GM10847 (cell line): ENCODE results near the gene ORM1.

Source experiments
- POLR2A ChIP-seq: IDR thresholded peaks from 2 replicates; pipeline ENCODE4 v1.6.1; 2011; ENCODE audit not compliant: insufficient read length; ENCODE audit errors: extremely low read depth

ORM1 gene

DNA sequence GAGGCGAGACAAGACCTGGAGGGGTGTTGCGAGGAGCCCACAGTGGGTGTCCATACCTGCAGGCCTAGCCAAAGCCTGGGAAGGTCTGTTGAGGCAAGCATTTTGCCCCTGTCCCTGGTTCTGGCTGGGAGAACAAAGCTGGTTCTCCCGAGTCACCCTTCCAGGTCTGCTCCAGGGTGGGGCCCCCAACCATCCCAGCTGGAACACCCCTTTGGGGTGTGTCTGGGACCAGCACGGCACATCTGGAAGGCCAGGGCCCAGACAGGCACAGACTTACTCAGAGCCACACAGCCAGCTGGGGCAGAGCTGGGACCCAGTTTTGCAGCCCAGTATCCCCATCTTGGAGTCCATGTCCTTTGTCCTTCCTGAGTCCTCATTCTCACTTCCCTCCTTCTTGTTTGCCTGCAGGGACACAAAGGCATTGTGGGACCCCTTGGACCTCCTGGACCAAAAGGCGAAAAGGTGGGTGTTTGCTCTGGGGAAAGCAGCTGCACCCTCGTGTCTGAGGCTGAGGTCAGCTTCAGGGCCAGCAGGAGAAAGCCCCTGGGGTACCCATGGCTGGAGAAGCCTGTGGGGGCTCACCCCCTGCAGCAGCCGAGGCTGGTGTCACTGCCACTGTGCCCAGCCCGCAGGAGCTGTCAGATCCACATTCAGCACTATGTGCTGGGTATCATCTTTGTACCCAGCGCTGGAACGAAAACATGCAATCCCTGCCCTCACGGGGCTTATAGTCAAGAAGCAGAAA is 38.4 kb upstream of the ORM1 start:
- TF ChIP-seq POLR2A = no peak

DNA sequence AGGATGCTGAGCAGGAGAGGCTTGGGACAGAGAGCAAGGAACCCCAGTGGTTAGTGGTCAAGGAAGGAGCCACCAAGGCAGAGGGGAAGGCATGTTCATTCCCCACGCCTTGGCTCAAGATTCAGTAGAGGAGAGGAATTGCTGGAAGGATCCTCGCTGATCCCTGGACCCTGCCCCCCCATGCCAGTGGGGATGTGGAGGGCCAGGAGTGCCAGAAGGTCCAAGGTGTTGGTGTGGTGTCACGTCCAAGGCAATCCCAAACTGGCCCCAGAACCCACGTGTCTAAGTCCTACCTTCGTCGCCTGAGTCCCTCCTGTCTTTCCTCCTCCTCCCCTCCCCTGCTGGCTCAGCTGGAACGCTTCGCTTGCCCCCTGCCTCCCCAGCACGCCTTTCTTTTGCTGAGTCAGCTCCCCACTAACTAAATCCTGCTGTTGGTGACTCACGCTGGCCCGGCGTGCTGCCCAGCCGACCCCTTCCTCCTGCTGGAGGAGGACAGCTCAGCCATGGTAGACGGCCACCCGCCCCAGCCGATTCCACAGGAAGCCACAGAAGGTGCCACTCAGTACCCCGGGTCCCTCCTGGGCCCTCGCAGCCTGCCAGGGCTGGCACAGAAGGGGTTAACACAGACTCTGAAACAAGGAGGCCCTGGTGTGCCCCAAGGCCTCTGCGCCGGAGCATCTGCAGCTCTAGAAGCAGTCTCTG is 37.6 kb upstream of the ORM1 start:
- no peak for TF ChIP-seq POLR2A

DNA sequence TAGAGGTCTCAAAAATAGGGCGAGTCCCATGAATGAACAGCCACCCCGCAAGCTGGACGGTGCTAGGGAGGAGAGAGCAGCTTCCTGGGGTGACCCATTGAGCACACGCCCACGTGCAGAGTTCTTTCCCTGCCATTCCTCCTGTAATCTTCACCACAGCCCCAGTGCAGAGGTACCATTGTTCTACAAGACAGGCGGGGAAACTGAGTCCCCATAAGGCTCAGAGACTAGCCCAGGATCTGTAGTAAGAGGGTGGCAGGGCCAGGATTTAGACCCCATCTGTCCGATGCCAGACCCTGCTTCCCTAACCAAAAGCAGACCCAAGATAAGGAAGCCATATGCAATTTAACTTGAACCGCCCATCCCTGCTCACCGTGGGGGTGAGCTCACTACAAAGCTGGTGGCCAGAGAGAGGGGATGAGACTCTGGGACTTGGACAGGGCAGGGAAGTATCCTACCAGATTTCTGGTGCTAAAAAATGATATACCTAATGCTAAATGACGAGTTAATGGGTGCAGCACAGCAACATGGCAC is 36.7 kb upstream of the ORM1 start:
- TF ChIP-seq POLR2A = no peak

DNA sequence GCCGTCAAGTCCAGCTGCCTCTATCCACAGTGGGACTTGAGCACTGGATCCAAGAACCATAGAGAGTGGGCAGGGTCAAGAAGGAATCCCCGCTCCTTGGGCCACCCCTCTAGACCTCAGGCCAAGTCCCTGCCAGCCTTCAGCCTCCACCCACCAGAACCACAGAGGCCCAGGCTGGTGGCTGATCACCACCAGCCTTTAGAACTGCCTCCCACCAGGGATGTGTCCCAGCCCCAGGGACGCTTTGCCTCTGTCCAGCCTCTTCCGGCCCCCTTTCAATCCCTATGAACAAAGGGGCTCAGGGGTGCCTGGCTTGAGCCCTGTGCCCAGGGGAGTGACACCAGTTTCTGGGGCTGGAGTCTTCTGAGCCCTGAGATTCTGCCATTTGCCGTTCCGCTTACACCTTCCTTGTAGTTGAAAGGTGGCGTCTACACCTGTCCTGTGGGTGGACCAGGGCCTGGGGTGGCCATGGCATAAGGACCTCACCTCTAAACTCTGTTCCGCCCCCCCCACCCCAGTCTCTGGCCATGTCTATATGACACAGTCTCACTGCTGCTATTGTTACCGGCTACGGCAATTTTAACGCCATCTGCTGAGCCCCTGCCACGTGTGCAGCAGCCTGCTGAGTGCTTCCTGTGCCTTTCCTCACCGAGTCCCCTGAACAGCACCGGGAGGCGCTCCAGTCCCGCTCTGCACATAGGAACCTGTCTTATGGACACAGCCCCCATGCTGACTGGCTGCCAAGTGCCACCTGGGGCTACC is 35.7 kb upstream of the ORM1 start:
- TF ChIP-seq POLR2A = no peak

DNA sequence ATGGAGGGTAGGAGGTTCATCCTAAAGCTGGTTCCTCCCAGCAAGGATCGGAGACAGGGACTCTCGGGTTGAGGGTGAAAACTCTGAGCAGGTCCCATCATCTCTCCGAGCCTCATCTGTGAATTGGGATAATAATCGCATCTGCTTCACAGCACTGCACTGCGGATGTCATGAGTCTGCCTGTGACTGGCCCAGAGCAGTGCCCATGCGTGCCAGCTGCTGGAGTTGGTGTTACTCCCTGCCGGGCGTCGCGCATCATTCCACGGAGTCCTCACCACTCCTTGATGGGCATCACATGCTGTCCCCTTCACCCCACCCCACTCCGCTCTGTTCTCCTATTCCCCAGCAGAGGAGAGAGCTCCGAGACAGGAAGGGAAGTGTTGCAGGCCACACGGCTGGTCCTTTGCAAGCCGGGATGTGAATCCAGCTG is 35.1 kb upstream of the ORM1 start:
- TF ChIP-seq POLR2A = no peak

DNA sequence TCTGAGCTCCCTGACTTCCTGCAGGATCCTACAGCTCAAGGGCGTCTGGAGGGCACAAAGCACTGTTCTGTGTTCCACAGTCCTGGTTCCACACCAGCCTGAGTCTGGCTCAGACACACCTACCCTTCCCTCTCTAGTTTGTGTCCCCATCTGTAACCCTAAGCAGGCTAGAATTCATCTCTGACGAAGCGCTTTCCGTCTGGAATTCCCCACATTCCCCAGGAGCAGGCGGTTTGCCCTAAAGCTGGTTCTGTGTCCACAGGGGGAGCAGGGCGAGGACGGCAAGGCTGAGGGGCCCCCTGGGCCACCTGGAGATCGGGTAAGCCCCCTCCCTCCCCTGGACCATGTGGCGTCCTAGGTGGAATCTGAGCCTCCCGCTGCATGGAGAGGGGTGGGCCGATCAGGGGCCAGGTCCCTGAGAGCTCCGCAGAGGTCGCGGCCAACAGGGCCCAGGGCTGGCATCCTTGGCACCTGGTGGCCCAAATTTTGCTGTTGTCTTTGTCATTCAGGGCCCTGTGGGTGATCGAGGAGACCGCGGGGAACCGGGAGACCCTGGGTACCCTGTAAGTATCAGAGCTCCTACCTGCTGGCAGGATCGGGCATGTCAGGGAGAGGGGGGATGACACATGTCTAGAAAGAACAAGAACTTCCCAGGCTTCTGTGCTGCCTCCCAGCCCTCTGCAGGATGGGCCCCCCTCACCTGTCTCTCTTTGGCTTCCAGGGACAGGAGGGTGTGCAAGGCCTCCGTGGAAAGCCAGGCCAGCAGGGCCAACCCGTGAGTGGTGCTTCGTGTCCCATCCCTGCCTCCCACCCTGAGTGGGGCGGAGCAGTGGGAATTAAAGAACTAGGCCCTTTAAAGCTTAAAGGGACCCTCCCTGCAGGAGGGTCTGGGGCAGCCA is 34.5 kb upstream of the ORM1 start:
- no peak for TF ChIP-seq POLR2A

DNA sequence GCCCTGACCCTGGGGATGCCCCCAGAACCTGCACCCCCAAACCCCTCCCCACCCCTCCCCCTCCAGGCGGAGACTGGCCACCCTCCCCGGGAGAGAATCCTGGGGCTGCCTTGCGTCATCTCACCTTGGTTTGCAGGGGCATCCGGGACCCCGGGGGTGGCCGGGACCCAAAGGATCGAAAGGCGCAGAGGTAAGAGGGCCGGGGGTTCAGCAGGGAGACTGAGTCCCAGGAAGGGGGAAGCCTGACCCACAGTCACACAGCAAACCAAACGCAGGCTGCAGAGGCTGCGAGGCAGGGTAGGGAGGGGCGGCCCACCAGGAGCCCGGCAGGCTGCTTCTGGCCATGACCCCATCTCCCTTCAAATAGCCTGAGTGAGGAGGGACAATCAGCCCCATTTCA is 33.8 kb upstream of the ORM1 start:
- TF ChIP-seq POLR2A = no peak

DNA sequence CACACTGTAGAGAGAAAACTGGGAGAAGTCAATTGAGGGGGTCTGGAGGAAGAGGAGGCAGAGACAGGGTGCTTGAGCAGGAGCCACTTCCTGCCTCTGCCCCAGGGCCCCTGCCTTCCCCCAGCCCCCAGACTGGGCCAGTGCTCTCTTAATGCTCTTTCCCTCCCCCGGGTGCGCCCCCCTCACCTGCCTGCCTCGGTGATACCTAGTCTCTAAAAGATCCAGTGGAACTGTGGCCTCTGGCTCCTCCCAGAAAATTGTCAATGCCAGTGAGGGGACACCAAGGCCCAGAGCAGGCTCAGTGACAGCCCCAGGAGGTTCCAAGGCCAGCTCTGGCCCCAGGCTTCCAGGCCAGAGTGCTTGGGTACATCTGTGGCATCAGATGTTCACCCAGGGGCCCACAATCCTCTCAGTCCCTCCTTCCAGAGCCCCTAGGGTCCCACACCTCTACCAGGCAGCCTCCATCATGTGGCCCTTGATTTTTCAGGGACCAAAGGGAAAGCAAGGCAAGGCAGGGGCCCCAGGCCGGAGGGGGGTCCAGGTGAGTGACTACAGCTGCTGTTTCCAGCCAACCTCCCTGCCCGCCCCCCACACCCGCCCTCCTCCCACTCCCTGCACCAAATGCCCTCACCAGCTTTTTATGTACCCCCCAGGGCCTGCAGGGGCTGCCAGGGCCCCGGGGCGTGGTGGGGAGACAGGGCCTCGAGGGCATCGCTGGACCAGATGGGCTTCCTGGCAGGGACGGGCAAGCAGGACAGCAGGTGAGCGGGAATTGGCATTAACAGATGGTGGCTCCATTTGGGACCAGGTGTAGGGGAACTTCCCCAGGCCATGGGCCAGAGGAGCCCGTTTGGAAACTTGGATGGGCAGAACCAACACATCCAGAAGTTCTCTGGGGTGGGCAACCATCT is 33.1 kb upstream of the ORM1 start:
- no peak for TF ChIP-seq POLR2A

DNA sequence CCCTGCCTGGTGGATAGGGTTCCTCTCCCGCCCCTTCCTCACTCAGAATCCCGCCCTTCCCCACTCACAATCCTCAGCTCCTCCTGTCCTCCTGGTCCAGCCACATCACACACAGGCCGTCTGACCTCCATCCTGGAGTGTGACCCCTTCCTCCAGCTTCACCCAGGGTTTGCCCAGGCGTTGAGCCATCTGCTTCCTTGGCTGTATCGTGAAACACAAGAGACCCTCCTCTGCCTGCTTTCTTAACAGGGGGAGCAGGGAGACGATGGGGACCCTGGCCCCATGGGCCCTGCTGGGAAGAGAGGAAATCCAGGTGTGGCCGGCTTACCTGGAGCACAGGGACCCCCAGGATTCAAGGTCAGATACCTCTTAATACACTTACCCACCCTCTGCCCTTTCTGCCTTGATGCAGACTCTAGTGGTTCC is 32.3 kb upstream of the ORM1 start:
- no peak for TF ChIP-seq POLR2A

DNA sequence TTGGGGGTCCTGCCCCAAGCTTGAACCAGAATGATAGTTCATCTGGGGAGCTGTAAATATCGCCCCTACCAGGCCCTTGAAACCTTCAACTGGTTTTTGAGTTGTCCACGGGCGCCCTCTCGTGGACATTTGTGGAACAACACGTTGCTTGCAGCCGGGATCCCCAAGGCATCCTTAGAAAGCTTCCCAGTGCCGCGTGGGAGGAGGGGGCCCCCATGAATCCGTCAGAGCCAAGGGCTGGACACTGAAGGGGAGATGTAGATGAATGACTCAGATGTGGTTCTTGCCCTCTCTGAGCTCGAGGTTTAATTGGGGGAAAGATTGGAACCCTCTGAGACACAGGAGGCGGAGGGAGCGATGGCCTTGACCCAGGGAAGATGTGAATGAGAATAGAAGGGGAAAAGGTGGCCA is 31.8 kb upstream of the ORM1 start:
- TF ChIP-seq POLR2A = no peak

DNA sequence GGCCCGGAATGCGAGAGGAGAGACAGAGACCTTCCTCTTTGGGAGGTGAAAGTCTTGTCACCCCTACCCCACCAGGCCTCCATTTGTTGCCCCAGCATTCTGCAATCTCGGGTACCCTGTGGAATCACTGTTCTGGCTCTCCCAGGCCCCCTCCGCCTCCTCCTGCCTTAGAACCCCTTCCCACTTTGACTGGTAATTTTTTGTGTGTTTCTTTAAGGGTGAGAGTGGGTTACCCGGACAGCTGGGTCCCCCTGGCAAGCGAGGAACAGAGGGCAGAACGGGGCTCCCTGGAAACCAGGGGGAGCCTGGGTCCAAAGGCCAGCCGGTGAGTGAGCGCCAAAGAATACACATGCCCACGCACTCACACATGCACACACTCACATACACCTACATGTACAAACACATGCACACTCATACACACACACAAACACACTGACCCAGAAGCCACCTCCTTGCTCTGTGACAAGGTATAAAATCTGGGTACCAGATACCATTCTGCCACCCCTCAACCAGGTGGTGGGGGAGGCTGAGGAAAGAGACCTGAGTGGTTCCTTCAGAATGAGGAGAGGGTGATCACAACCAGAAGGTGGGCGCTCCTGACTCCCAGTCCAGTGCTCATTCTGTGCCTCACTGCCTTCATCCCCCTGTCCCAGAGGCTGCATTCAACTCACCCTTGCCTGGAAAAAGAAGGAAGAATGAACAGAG is 30.9 kb upstream of the ORM1 start:
- TF ChIP-seq POLR2A = no peak

DNA sequence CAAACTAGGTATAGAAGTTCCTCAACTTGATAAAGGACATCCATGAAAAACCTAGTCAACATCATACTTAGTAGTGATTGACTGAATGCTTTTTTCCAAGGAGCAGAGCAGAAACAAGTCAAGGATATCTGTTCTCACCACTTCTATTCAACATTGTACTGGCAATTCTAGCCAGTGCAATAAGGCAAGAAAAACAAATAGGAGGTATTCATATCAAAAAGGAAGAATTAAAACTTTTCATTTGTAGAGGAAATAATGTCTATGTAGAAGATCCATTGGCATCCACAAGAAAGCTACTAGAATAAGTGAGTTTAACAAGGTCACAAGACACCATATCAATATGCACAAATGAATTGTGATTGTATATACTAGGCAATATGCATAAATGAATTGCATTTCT is 28.2 kb upstream of the ORM1 start:
- TF ChIP-seq POLR2A = no peak

DNA sequence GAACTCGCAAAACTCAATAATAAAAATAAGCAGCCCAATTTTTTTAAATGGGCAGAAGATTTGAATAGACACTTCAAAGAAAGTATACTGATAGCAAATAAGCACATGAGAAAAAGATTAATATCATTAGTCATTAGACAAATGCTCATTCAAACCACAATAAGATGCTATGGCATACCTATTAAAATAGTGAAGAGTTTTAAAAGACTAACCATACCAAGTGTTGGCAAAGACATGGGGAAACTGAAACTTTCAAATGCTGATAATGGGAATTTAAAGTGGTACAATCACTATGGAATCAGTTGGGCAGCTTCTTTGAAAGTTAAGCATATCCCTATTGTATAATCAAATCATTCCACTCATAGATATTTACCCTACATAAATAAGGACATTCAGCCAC is 26.6 kb upstream of the ORM1 start:
- no peak for TF ChIP-seq POLR2A
